HG03097 (cell line): Measurements from ENCODE around the gene IRF1.

Experiments used
- ATAC-seq: cut with Tn5 transposase; IDR thresholded peaks from one replicate; pipeline ENCODE4 v1.9.1; 2021; ENCODE audit not compliant: unreplicated experiment, low FRiP score

IRF1 gene

GRCh38 chr5:132501629-132501956, 11.0 kb upstream of the IRF1 start:
- no peak for ATAC-seq

- ATAC-seq = peak; percentile 27
Observed at GRCh38 chr5:132500931-132501628, 10.5 kb upstream of the IRF1 start.

DNA sequence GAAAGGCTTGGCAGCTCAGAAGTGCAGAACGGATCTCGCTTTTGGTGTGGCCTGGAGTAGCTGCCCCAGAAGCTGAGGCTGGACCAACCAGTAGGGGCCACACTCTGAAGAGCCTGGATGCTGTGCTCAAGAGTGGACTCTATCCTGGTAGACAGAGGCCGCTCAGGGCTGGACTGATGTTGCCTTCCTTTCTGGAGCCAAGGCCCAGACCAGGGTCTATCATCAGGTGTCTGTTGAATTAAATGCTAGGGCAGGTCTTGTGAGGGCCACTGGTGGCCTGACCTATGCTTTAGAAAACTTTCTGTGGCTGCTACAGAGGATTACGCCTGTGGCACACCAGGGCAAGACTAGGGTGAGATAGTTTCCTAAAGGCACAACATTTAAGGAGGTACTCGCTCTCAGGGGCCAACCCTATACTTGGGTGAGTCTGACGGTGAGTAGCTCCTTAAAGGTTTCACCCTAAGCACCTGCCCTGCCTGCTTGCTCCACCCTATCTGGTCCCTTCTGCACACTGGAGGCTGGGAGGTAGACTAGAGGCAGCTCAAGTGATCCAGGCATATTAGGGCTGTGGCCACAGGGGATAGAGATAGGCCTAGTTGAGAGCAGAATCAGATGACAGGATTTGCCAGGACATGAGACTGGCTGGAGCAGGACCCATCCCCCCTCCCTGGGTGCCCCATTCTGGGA, 9.8 kb upstream of the IRF1 start:
- ATAC-seq = no peak

DNA sequence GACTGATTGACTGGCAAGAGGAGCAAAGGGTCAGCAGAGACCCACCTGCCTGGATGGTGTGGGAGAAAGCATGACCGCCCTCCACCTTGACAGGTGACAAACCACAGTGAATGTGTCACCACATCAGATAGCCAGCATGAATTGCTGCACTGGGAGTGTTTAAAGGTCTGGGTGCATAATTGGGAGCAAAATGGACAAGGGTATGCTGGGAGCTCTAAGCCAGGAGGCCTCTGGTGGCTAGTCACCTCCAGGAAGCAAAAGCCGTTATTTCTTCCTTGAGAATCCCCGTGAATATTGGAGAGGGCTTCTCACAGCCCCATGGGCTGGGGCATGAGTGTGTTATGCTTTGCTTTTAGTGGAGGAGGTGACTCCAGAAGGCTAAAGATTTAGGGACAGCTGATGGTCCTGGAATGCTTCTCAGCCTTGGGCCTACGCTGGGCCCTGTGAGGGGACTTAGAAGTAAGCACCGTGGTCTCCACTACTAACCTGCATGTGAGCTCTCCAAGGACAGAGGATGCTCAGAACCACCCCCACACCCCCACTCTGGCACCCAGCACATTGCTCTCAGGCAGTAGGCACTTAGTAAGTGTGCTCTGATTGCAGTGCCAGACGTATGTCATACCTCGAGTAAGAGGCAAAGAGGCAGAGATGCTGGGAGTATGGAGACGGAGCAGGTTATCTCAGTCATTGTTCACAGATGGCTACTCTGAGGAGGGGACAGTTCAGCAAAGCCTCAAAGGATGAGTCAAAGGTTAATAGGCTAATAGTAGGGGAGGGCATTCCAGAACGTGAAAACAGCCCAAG, 9.1 kb upstream of the IRF1 start:
- ATAC-seq = no peak

- ATAC-seq = no peak
Observed at GRCh38 chr5:132498686-132499271, 8.2 kb upstream of the IRF1 start.

DNA sequence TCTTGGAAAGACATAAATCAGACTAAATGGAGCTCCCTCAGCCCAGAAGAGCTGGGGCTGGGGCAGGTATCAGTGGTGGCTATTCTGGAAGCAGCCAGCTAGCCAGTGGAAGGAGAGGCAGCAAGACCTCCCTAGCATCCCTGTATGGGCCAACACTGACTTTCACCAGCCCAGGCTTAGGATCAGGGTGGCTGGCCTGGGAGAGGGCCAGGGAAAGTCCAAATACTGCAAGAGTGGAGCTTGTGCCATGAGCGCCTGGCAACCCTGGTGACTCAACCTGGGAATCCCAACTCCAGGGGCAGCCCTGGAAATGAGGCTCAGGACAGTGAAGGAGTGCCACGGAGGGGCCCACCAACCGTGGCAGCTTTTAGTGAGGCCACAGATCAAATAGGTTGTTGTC, 7.6 kb upstream of the IRF1 start:
- ATAC-seq = no peak

DNA sequence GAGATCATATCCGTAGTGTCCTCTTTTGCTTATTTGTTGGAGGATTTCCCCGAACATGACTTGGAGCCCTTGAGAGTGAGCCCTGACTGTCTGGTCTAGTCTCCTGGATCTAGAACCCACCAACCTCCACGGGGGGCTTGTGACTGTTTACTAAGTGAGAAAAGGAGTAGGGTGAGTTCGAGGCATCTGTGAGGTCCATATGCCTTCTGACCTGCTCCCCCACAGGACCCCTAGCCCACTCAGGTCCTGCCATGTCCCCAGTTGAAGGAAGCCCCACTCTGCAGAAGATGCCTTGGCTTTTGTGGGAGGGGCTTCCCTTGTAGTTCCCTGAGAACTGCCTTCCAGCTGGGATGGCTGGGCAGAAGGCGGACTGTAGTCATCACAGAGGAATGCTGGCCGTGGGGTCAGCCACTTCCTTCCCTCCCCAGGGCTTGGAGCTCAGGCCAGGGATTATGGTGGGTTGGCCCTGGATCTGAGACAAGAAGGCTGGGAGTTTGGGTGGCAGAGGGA, 7.0 kb upstream of the IRF1 start:
- no peak for ATAC-seq

DNA sequence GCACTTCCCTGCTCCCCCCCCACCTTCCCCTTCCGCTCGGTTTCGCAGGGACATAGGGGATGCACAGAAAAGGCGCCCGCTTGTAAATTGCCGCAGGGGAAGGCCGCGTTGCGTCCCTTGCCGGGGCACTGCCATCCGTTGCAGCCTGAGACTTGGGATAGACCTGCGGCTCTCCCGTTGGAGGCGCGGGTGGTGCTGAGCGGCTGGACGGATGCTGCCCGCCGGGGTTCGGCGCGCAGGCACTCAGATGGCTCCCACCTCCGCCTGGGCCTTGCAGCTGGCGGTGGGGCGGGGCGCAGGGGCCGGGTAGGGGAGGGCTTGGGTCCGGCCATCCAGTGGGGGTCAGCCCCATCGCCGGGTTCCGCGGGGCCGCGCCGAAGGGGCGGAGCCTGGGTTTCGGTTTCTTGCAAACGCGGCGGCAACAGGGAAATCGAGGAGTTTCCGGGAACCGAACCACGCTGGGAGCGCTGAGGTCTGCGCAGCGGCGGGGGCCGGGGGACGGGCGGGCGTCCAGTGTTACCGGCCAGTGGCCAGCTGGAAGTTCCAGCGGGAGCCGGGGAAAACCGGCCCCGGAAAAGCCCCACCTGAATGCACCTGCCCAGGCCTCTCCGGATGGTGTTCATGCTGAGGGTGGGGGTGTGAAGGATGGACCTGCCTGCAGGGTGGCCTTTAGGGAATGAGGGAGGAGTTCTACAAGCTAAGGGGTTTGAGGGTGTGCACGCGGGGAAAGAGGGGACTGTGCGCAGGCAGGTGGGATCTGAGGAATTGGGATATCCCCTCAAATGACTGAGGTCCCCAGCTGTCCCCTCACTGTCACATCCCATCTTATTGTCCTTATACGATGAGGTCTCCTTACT, 6.3 kb upstream of the IRF1 start:
- peak; percentile 39 for ATAC-seq

DNA sequence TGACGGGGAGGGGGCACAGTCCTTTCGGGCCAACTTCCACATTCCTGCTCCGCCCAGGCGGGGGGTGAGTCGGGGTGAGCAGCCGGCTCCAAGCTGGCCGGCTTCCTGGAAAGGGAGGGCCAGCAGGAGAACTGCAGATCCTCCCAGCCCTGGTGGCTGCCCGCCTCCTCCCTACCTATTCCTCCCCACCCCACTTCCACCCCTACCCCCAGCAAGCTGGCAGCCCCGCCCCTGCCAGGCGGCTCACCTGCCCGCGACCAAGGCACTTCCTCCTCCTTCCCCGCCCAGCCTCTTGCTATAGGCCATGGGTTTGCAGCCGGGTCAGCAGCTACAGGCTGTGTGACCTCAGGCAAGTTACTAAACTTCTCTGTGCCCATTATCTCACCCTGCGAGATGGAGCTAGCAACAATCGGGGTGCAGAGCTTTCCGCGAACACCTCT, 5.6 kb upstream of the IRF1 start:
- peak; percentile 32 for ATAC-seq

- ATAC-seq = peak; percentile 24
Observed at GRCh38 chr5:132495667-132496190, 5.2 kb upstream of the IRF1 start.

DNA sequence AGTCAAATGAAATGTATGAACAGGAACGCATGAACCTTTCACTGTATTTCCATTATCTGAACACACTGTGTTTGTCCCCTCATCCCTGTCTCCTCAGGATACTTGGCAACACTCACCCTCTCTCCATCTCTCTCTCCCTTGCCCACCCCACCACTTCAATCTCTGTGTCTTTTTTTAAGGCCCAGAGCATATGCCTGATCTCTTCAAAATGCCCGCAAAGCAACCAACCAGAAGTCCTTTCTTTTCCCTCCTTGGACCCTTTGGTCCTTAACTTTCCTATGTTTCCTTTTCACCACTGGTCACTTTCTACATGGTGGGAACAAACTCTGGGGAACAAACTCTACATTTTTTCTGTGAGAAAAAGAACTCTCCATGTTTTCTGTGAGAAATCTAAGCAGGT, 3.2 kb upstream of the IRF1 start:
- ATAC-seq = no peak

DNA sequence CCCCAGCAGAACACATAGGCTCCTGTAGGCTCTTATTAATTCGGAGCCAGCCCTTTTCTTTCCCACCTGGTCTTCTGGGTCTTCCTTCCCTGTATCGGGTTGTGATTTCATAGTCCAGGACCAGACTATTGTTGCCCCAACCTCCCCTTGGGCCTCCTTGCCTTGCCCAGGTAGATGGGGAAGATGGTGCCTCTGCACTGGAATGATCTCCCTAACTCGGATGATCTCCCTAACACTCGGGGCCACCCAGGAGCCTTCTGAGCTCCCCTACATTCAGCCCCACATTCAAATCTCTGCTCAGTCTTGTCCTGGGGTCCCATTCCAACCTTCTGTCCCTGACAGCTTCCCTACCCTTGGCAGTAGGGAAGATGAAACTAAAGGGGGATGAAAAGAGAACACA, 2.7 kb upstream of the IRF1 start:
- no peak for ATAC-seq

DNA sequence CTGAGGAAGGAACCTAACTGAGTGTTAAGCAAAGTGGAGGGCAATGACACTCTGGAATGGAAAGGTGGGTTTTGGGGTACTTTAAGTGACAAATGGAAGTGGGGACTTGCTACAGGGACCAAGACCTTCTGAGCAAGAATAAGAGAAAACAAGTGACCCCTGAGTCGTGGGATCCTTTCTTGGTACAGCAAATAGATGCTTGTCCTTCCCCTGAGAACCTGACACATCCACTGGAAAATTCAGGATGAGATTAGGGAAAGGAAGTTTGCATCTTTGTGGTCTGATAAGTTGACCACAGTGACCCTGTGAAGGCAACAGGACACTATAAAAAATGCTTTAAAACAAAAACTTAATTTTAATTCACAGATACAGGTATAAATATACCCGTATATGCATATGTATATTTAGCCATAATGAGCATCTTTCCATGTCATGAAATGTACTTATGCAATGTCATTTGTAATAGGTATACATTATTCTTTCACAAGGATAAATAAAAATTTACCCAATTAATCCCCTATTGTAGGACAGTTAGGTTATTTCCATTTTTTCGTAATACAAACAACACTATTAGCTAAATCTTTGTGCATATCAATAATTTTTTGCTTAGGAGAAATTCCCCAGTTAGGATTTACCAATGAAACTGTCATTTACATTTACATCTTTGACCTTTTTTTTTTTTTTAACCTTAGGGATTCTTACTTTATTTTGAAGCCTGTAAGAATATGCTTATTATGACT, 2.0 kb upstream of the IRF1 start:
- ATAC-seq = no peak

GRCh38 chr5:132491368-132492364, 1.1 kb upstream of the IRF1 start:
- ATAC-seq = peak; percentile 16

- ATAC-seq = peak; percentile 14
Observed at GRCh38 chr5:132489871-132490483, 596 bp downstream of the IRF1 start.

DNA sequence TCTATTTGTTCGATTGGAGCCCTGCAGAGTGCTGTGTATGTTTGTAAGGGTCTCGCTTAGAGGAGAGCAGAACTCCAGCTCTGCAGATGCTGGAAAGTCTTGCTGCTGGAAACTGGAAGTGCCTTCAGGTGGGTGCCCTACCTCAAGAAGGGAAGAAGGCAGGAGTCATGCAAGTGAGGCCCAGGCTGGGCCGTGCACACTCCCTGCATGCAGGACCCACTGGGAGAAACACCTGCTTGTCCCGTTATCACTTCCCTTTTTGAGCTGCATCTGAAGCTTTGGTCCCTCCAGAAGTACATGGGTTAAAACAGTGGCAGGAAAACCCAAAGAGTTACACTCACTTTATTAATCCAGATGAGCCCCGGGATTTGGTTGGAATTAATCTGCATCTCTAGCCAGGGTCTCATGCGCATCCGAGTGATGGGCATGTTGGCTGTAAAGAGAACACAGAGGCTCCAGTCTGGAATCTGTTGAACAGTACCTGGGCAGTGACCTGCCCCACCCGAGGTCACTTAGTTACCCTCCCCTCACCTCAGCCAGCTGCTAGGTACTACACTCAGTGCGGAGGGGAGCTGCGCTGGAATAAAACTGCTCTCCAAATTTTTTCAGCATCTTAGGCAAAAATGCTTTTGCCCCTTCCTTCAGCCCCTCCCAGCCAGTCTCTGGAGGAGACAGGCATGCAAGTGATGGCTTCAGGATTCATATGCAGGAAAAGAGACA, 1.4 kb downstream of the IRF1 start:
- ATAC-seq = no peak

DNA sequence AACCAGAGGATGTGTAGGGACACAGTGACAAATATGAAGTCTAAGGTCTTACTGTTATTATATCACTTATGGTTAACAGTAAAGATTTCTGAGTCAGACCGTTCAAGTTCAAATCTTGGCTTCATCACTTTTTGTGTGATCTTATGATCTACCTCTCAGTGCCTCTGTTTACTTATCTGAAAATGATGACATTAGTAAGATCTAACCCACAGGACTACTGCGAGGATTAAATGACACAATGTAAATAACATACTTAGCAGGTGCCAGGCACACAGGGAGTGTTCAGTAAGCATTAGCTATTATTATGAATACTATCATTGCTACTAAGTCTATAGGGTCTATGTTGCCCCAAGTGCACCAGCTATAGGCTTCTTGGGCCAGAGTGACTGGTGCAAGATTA, 2.0 kb downstream of the IRF1 start:
- no peak for ATAC-seq
